ENCODE results near the gene DCLRE1C. TPM values are rescaled to one million over a fixed set of nuclear protein-coding genes. Genes with fewer than 3 reads are reported as not detected.

DCLRE1C gene
- total and polyA plus RNA-seq, 2 of the 8 experiments (the other 6 are each of a cell fraction or from before 2014, with no cell fraction given), result 0.77 to 7.4 TPM

Other genes starting within 250 kb of the DCLRE1C start
- gene FAM107B, start 179.2 kb downstream of the DCLRE1C start, total RNA-seq (2021; fragmentation: NEBNext Ultra II Directional; extraction: Animal tissue kit (Norgen Biotek cat#: 25700)), result 26.2 and 28.1 TPM in 2 replicates
- 4.7 and 7.5 TPM in 2 replicates for gene FAM107B, start 179.2 kb downstream of the DCLRE1C start, polyA plus RNA-seq (2011; rRNA removed)
- 0.32 and 0.36 TPM in 2 replicates for gene CDNF, start 116.1 kb downstream of the DCLRE1C start, total RNA-seq (2021; fragmentation: NEBNext Ultra II Directional; extraction: Animal tissue kit (Norgen Biotek cat#: 25700))
- gene CDNF, start 116.1 kb downstream of the DCLRE1C start, polyA plus RNA-seq (2011; rRNA removed), result 0.27 and 0.67 TPM in 2 replicates
- 32.9 and 36.4 TPM in 2 replicates for gene HSPA14, start 115.8 kb downstream of the DCLRE1C start, total RNA-seq (2021; fragmentation: NEBNext Ultra II Directional; extraction: Animal tissue kit (Norgen Biotek cat#: 25700))
- 11.9 and 20.5 TPM in 2 replicates for gene HSPA14, start 115.8 kb downstream of the DCLRE1C start, polyA plus RNA-seq (2011; rRNA removed)
- gene MSANTD7, start 115.8 kb downstream of the DCLRE1C start, total RNA-seq (2021; fragmentation: NEBNext Ultra II Directional; extraction: Animal tissue kit (Norgen Biotek cat#: 25700)), result 15.2 and 16.0 TPM in 2 replicates
- 4.9 and 5.0 TPM in 2 replicates for gene MSANTD7, start 115.8 kb downstream of the DCLRE1C start, polyA plus RNA-seq (2011; rRNA removed)
- gene SUV39H2, start 75.2 kb downstream of the DCLRE1C start, total RNA-seq (2021; fragmentation: NEBNext Ultra II Directional; extraction: Animal tissue kit (Norgen Biotek cat#: 25700)), result 54.9 and 62.3 TPM in 2 replicates
- 11.6 and 19.4 TPM in 2 replicates for gene SUV39H2, start 75.2 kb downstream of the DCLRE1C start, polyA plus RNA-seq (2011; rRNA removed)
- gene MEIG1, start 5.3 kb upstream of the DCLRE1C start, total RNA-seq (2021; fragmentation: NEBNext Ultra II Directional; extraction: Animal tissue kit (Norgen Biotek cat#: 25700)), result not detected in 2 replicates
- not detected in 2 replicates for gene MEIG1, start 5.3 kb upstream of the DCLRE1C start, polyA plus RNA-seq (2011; rRNA removed)
- gene OLAH, start 89.8 kb upstream of the DCLRE1C start, total RNA-seq (2021; fragmentation: NEBNext Ultra II Directional; extraction: Animal tissue kit (Norgen Biotek cat#: 25700)), result not detected in 2 replicates
- not detected in 2 replicates for gene OLAH, start 89.8 kb upstream of the DCLRE1C start, polyA plus RNA-seq (2011; rRNA removed)
- gene ACBD7, start 134.7 kb upstream of the DCLRE1C start, total RNA-seq (2021; fragmentation: NEBNext Ultra II Directional; extraction: Animal tissue kit (Norgen Biotek cat#: 25700)), result 17.8 and 19.6 TPM in 2 replicates
- 9.0 and 11.5 TPM in 2 replicates for gene ACBD7, start 134.7 kb upstream of the DCLRE1C start, polyA plus RNA-seq (2011; rRNA removed)
- gene RPP38, start 143.3 kb upstream of the DCLRE1C start, total RNA-seq (2021; fragmentation: NEBNext Ultra II Directional; extraction: Animal tissue kit (Norgen Biotek cat#: 25700)), result 21.9 and 23.3 TPM in 2 replicates
- 17.4 and 20.8 TPM in 2 replicates for gene RPP38, start 143.3 kb upstream of the DCLRE1C start, polyA plus RNA-seq (2011; rRNA removed)
- gene NMT2, start 214.6 kb upstream of the DCLRE1C start, total RNA-seq (2021; fragmentation: NEBNext Ultra II Directional; extraction: Animal tissue kit (Norgen Biotek cat#: 25700)), result 15.4 and 16.6 TPM in 2 replicates
- gene NMT2, start 214.6 kb upstream of the DCLRE1C start, polyA plus RNA-seq (2011; rRNA removed), result 4.4 and 4.7 TPM in 2 replicates

Measured in H1 (cell line).